ENCODE results near the gene KCND3.

DNA sequence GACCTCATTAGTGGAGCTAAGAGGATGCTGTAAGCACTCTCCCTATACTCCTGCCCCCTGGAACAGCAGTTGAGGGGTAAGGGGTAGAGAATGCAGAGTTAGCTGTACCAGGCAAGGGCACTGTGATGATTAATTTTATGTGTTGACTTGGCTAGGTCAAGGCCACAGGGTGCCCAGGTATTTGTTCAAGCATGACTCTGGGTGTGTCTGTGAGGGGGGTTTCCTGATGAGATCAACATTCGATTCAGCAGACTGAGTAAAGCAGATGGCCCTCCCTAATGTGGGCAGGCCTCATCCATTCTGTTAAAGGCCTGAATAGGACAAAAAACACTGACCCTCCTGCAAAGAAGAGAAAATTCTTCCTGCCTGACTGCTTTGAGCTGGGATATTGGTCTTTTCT is 110.8 kb downstream of the KCND3 start:
- TF ChIP-seq POLR2A (IDR thresholded peaks at IDR 0.05; ENCODE audit: extremely low read depth, insufficient read length): no peak
- TF ChIP-seq, protein P1, sequence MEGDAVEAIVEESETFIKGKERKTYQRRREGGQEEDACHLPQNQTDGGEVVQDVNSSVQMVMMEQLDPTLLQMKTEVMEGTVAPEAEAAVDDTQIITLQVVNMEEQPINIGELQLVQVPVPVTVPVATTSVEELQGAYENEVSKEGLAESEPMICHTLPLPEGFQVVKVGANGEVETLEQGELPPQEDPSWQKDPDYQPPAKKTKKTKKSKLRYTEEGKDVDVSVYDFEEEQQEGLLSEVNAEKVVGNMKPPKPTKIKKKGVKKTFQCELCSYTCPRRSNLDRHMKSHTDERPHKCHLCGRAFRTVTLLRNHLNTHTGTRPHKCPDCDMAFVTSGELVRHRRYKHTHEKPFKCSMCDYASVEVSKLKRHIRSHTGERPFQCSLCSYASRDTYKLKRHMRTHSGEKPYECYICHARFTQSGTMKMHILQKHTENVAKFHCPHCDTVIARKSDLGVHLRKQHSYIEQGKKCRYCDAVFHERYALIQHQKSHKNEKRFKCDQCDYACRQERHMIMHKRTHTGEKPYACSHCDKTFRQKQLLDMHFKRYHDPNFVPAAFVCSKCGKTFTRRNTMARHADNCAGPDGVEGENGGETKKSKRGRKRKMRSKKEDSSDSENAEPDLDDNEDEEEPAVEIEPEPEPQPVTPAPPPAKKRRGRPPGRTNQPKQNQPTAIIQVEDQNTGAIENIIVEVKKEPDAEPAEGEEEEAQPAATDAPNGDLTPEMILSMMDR (IDR thresholded peaks at IDR 0.05; ENCODE audit: low read depth, low read length): no peak

All from NB4 (cell line).